Tibial nerve (tissue), 4 donors: ENCODE measurements around the gene APLN. TPM values are rescaled to one million over a fixed set of nuclear protein-coding genes. Genes with fewer than 3 reads are reported as not detected.

ENCODE experiments used
- DNase-seq, 2 donors: peaks; one replicate each; pipeline ENCODE4 v3.0.0-alpha.2; 2019; ENCODE audit warnings: low spot score in 2 of 2
- H3K27ac ChIP-seq, 4 donors: fragments of 200-600 bp; sonication (generic) in 3 of 4; one replicate each; pipeline ENCODE4 v1.5.1; 2017 to 2019; ENCODE audit warnings: mild to moderate bottlenecking in 1 of 4
- H3K27me3 ChIP-seq, 2 donors: fragments of 200-600 bp; sonication (generic) in 1 of 2; one replicate each; pipeline versions ENCODE4 v1.5.1 to v1.6.0; 2017 to 2019
- H3K36me3 ChIP-seq, 3 donors: fragments of 200-600 bp; sonication (generic); one replicate each; pipeline ENCODE4 v1.5.1; 2018 to 2019
- H3K4me1 ChIP-seq, 4 donors: fragments of 200-600 bp; sonication (generic) in 3 of 4; one replicate each; pipeline ENCODE4 v1.5.1; 2017 to 2019
- H3K4me3 ChIP-seq, 4 donors: fragments of 200-600 bp; sonication (generic) in 3 of 4; one replicate each; pipeline ENCODE4 v1.5.1; 2017 to 2019; ENCODE audit warnings: mild to moderate bottlenecking in 1 of 4, moderate library complexity in 1 of 4
- H3K9me3 ChIP-seq, 4 donors: fragments of 200-600 bp; sonication (generic) in 3 of 4; one replicate each; pipeline ENCODE4 v1.5.1; 2017 to 2019
- EP300 ChIP-seq, 2 donors: sonication (generic); formaldehyde crosslinking; IDR thresholded peaks; one replicate each; pipeline ENCODE4 v1.6.1; 2017; ENCODE audit warnings: antibody characterized with exemption in 2 of 2, mild to moderate bottlenecking in 1 of 2
- POLR2A ChIP-seq, 2 donors: fragments of 450-650 bp; IDR thresholded peaks; one replicate each; pipeline ENCODE4 v1.6.1; 2017; ENCODE audit warnings: antibody characterized with exemption in 2 of 2, mild to moderate bottlenecking in 2 of 2, moderate library complexity in 2 of 2
- WGBS, 2 donors: methylation state at CpG; one replicate each; pipeline ENCODE4 v1.1.5; 2018; 5-methylcytosine and 5-hydroxymethylcytosine counted together
- total RNA-seq, 4 donors: library from RNA; depleted of rRNA; stranded (reverse); fragments of >200 nt; gene quantifications; one replicate each; pipeline ENCODE4 v1.1.0, GENCODE V29; 2016
- TF ChIP-seq, protein P1 (sequence below), 5 experiments: fragments of 200-600 bp in 3 of 5; fragments of 450-650 bp in 2 of 5; sonication (generic) in 3 of 5; IDR thresholded peaks; one replicate each; pipeline ENCODE4 v1.5.1; 2016 to 2019; ENCODE audit warnings: antibody characterized with exemption in 5 of 5, mild to moderate bottlenecking in 3 of 5, moderate library complexity in 2 of 5

APLN gene
- total RNA-seq, 4 donors from 2014 or later: 0.20 to 0.60 (median 0.21) TPM; not detected in 1

GRCh38 chrX:129617420-129617819 lies 37.3 kb downstream of the APLN start:
- Histone ChIP-seq H3K4me3 (no peak overlapping the region), H3K36me3 (no peaks in the 10 kb centered on the region), H3K4me1 (no peaks in the 10 kb centered on the region), H3K9me3 (no peaks in the 10 kb centered on the region), H3K27me3 (peaks cover 0 to 4% of the 10 kb centered on the region in 2 donors), H3K27ac (no peak overlapping the region)
- TF ChIP-seq EP300 (IDR thresholded peaks at IDR 0.05) (no peak), POLR2A (IDR thresholded peaks at IDR 0.05) (no peak)
- TF ChIP-seq, protein P1, sequence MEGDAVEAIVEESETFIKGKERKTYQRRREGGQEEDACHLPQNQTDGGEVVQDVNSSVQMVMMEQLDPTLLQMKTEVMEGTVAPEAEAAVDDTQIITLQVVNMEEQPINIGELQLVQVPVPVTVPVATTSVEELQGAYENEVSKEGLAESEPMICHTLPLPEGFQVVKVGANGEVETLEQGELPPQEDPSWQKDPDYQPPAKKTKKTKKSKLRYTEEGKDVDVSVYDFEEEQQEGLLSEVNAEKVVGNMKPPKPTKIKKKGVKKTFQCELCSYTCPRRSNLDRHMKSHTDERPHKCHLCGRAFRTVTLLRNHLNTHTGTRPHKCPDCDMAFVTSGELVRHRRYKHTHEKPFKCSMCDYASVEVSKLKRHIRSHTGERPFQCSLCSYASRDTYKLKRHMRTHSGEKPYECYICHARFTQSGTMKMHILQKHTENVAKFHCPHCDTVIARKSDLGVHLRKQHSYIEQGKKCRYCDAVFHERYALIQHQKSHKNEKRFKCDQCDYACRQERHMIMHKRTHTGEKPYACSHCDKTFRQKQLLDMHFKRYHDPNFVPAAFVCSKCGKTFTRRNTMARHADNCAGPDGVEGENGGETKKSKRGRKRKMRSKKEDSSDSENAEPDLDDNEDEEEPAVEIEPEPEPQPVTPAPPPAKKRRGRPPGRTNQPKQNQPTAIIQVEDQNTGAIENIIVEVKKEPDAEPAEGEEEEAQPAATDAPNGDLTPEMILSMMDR (IDR thresholded peaks at IDR 0.05): no peak
- no peak for DNase-seq
- 62 to 71% methylated on average over 6 of the region's 6 CpGs for WGBS, 2 donors

GRCh38 chrX:129614481-129615255 lies 40.1 kb downstream of the APLN start:
- Histone ChIP-seq H3K4me1 (no peaks in the 10 kb centered on the region), H3K27me3 (peaks cover 0 to 4% of the 10 kb centered on the region in 2 donors), H3K36me3 (no peaks in the 10 kb centered on the region), H3K27ac (no peak overlapping the region), H3K9me3 (no peaks in the 10 kb centered on the region), H3K4me3 (no peak overlapping the region)
- WGBS, 2 donors: 78 to 93% methylated on average over 5 of the region's 5 CpGs
- TF ChIP-seq, protein P1 (IDR thresholded peaks at IDR 0.05): no peak
- TF ChIP-seq EP300 (IDR thresholded peaks at IDR 0.05): no peak
- no peak for TF ChIP-seq POLR2A (IDR thresholded peaks at IDR 0.05)
- no peak for DNase-seq

GRCh38 chrX:129613596-129613995 lies 41.2 kb downstream of the APLN start:
- TF ChIP-seq POLR2A (IDR thresholded peaks at IDR 0.05) (no peak), EP300 (IDR thresholded peaks at IDR 0.05) (no peak)
- TF ChIP-seq, protein P1 (IDR thresholded peaks at IDR 0.05): no peak
- DNase-seq: no peak

GRCh38 chrX:129612396-129612795 lies 42.4 kb downstream of the APLN start:
- no peak overlapping the region for H3K27ac ChIP-seq
- TF ChIP-seq, protein P1 (IDR thresholded peaks at IDR 0.05): no peak
- H3K4me1 ChIP-seq: no peaks in the 10 kb centered on the region
- DNase-seq: no peak
- no peak overlapping the region for H3K4me3 ChIP-seq
- H3K27me3 ChIP-seq: peaks cover 0 to 4% of the 10 kb centered on the region in 2 donors
- no peaks in the 10 kb centered on the region for H3K36me3 ChIP-seq
- no peaks in the 10 kb centered on the region for H3K9me3 ChIP-seq
- 83% methylated on average over 2 of the region's 2 CpGs for WGBS, 2 donors

More at GRCh38 chrX:129613596-129613995, 41.2 kb downstream of the APLN start:
- H3K27me3 ChIP-seq: peaks cover 0 to 4% of the 10 kb centered on the region in 2 donors
- H3K4me3 ChIP-seq: no peak overlapping the region
- no peaks in the 10 kb centered on the region for H3K36me3 ChIP-seq
- no peaks in the 10 kb centered on the region for H3K4me1 ChIP-seq
- no peak overlapping the region for H3K27ac ChIP-seq
- no peaks in the 10 kb centered on the region for H3K9me3 ChIP-seq

DNA sequence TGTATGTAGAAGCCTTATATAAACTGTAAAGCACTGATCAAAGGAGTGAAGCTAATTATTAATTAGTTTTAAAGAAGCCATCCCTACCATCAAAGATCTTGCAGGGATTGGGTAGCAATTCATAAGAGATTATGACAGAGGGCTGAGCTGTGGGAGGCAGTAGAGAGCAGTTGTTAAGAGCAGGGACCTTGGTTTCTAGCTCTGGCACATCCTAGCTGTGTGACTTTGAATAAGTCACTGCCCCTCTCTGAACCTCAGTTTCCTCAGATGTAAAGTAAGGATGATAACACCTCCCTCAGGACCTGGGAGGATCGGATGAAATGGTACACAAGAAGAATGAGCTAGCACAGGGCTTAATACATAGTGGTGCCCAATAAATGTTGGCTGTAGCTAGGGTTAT lies 45.4 kb downstream of the APLN start:
- WGBS, 2 donors: 56 to 89% methylated on average over 1 of the region's 1 CpG
- Histone ChIP-seq H3K36me3 (no peaks in the 10 kb centered on the region), H3K27ac (no peak overlapping the region), H3K27me3 (peaks cover 0 to 3% of the 10 kb centered on the region in 2 donors), H3K9me3 (no peaks in the 10 kb centered on the region), H3K4me1 (peaks cover 0 to 4% (median 0%) of the 10 kb centered on the region in 4 donors), H3K4me3 (no peak overlapping the region)
- no peak for DNase-seq
- no peak for TF ChIP-seq POLR2A (IDR thresholded peaks at IDR 0.05)
- TF ChIP-seq, protein P1 (IDR thresholded peaks at IDR 0.05): no peak
- TF ChIP-seq EP300 (IDR thresholded peaks at IDR 0.05): no peak
